Loucy (cell line): ENCODE data around the gene LCT.

Experiments used
- H2AFZ ChIP-seq: fragments of 200-600 bp; sonication (generic); 2 replicates; pipeline ENCODE4 v1.6.0; 2016; ENCODE audit warnings: antibody characterized with exemption, mild to moderate bottlenecking, low read length, moderate library complexity
- H3F3A ChIP-seq: fragments of 200-600 bp; 2 replicates; pipeline ENCODE4 v1.6.0; 2016; ENCODE audit warnings: antibody characterized with exemption, low read depth, mild to moderate bottlenecking
- H3K27me3 ChIP-seq: fragments of 200-600 bp; sonication (generic); 2 replicates; pipeline ENCODE4 v1.6.1; 2014; ENCODE audit warnings: low read length, mild to moderate bottlenecking; ENCODE audit not compliant: insufficient read depth, poor library complexity, severe bottlenecking
- H3K36me3 ChIP-seq: fragments of 200-600 bp; sonication (generic); 2 replicates; pipeline ENCODE4 v1.6.1; 2016; ENCODE audit warnings: low read length; ENCODE audit not compliant: insufficient read depth
- H3K4me1 ChIP-seq: fragments of 200-600 bp; sonication (generic); 2 replicates; pipeline ENCODE4 v1.5.1; 2014; ENCODE audit warnings: low read length, mild to moderate bottlenecking; ENCODE audit not compliant: insufficient read depth, poor library complexity, severe bottlenecking
- H3K4me2 ChIP-seq: fragments of 200-600 bp; sonication (generic); 2 replicates; pipeline ENCODE4 v1.6.0; 2014; ENCODE audit warnings: antibody characterized with exemption, low read length, low read depth, mild to moderate bottlenecking; ENCODE audit not compliant: poor library complexity, severe bottlenecking
- H3K4me3 ChIP-seq: fragments of 200-600 bp; sonication (generic); 2 replicates; pipeline ENCODE4 v1.5.1; 2014; ENCODE audit warnings: low read length, mild to moderate bottlenecking, mixed read lengths; ENCODE audit not compliant: poor library complexity, severe bottlenecking
- H3K79me2 ChIP-seq: fragments of 200-600 bp; sonication (generic); 2 replicates; pipeline ENCODE4 v1.6.1; 2014; ENCODE audit warnings: low read length; ENCODE audit not compliant: insufficient read depth
- H3K9ac ChIP-seq: fragments of 200-600 bp; sonication (generic); 2 replicates; pipeline ENCODE4 v1.6.0; 2014; ENCODE audit warnings: mild to moderate bottlenecking, low read depth, low read length, moderate library complexity; ENCODE audit not compliant: poor library complexity, severe bottlenecking
- H3K9me2 ChIP-seq: fragments of 200-600 bp; sonication (generic); replicated peaks from 2 replicates; pipeline ENCODE4 v1.6.1; 2016; ENCODE audit warnings: low read depth, low read length, mixed read lengths
- H3K9me3 ChIP-seq: fragments of 200-600 bp; sonication (generic); 2 replicates; pipeline ENCODE4 v1.6.1; 2014; ENCODE audit warnings: mild to moderate bottlenecking, antibody characterized with exemption, low read length, low read depth; ENCODE audit not compliant: insufficient read depth
- H4K20me1 ChIP-seq: fragments of 200-600 bp; sonication (generic); 2 replicates; pipeline ENCODE4 v1.6.0; 2014; ENCODE audit warnings: antibody characterized with exemption, low read length, mild to moderate bottlenecking; ENCODE audit not compliant: insufficient read depth, poor library complexity, severe bottlenecking
- EZH2phosphoT487 ChIP-seq: fragments of 200-600 bp; IDR thresholded peaks from 2 replicates; pipeline ENCODE4 v1.6.1; 2018; ENCODE audit warnings: antibody characterized with exemption, mild to moderate bottlenecking, moderate library complexity, borderline replicate concordance
- TF ChIP-seq, protein P1 (sequence below): fragments of 200-600 bp; sonication (generic); conservative IDR thresholded peaks from 2 replicates; pipeline ENCODE4 v1.5.1; 2014; ENCODE audit warnings: mild to moderate bottlenecking, antibody characterized with exemption, low read length

The LCT gene

GRCh38 chr2:135870571-135870970 is 33.6 kb upstream of the LCT start:
- Histone ChIP-seq H3K27me3 (no peaks in the 10 kb centered on the region), H3K4me1 (peaks cover 56% of the 10 kb centered on the region), H3K9me3 (no peaks in the 10 kb centered on the region), H2AFZ (no peak overlapping the region), H3K36me3 (peaks cover 60% of the 10 kb centered on the region), H4K20me1 (peaks cover 69% of the 10 kb centered on the region), H3K9ac (no peak overlapping the region), H3F3A (no peaks in the 10 kb centered on the region), H3K4me3 (no peak overlapping the region), H3K4me2 (peak overlapping the region; percentile 91), H3K9me2 (no peaks in the 10 kb centered on the region), H3K79me2 (peaks cover 99% of the 10 kb centered on the region)
- TF ChIP-seq EZH2phosphoT487 = no peak
- TF ChIP-seq, protein P1, sequence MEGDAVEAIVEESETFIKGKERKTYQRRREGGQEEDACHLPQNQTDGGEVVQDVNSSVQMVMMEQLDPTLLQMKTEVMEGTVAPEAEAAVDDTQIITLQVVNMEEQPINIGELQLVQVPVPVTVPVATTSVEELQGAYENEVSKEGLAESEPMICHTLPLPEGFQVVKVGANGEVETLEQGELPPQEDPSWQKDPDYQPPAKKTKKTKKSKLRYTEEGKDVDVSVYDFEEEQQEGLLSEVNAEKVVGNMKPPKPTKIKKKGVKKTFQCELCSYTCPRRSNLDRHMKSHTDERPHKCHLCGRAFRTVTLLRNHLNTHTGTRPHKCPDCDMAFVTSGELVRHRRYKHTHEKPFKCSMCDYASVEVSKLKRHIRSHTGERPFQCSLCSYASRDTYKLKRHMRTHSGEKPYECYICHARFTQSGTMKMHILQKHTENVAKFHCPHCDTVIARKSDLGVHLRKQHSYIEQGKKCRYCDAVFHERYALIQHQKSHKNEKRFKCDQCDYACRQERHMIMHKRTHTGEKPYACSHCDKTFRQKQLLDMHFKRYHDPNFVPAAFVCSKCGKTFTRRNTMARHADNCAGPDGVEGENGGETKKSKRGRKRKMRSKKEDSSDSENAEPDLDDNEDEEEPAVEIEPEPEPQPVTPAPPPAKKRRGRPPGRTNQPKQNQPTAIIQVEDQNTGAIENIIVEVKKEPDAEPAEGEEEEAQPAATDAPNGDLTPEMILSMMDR = no peak

DNA sequence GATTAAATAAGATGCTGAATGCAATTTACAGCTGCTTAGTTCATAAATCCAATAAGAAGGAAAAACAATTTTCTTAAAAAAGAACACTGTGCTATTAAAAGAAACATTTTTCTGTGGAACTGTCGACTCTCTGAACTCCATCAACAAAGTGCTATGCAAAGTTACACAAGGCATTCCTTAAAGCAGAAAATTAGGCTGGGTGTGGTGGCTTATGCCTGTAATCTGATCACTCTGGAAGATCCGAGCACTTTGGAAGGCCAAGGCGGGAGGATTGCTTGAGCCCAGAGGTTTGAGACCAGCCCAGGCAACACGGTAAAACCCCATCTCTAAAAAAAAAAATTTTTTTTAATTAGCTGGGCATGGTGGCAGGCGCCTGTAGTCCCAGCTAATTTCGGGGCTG is 26.2 kb upstream of the LCT start:
- no peaks in the 10 kb centered on the region for H3K9me2 ChIP-seq
- TF ChIP-seq EZH2phosphoT487 = no peak
- TF ChIP-seq, protein P1 = no peak
- no peak overlapping the region for H3K4me3 ChIP-seq
- peaks cover 23% of the 10 kb centered on the region for H3K4me1 ChIP-seq
- H3K9ac ChIP-seq = no peak overlapping the region
- H3K4me2 ChIP-seq = peak overlapping the region; percentile 13
- H3K36me3 ChIP-seq = peaks cover 85% of the 10 kb centered on the region
- no peaks in the 10 kb centered on the region for H3K9me3 ChIP-seq
- no peaks in the 10 kb centered on the region for H3F3A ChIP-seq
- H4K20me1 ChIP-seq = peaks cover 47% of the 10 kb centered on the region
- H3K27me3 ChIP-seq = no peaks in the 10 kb centered on the region
- no peak overlapping the region for H2AFZ ChIP-seq
- H3K79me2 ChIP-seq = peaks cover 56% of the 10 kb centered on the region

DNA sequence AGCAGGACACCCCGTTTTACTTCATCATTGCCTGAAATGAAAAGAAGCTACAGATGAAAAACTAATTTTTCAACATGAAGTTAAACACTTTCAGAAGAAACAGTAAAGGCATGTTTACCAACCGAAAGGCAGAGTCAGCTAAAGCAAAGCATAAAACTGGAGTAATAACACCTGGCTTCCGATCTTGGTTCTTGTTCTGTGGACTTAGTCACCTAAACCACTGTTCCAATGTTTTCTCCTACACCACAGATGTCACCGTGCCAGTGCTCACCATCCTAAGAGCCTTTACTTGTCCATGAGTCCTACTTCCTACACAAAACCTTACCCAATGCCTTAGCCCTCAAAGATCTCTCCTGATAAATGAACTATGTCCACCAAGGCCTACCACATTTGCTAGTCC is 25.7 kb upstream of the LCT start:
- peaks cover 45% of the 10 kb centered on the region for H4K20me1 ChIP-seq
- H3K36me3 ChIP-seq = peaks cover 86% of the 10 kb centered on the region
- H3F3A ChIP-seq = no peaks in the 10 kb centered on the region
- peak overlapping the region; percentile 13 for H3K4me2 ChIP-seq
- peaks cover 18% of the 10 kb centered on the region for H3K4me1 ChIP-seq
- H3K79me2 ChIP-seq = peaks cover 51% of the 10 kb centered on the region
- no peak overlapping the region for H3K9ac ChIP-seq
- TF ChIP-seq, protein P1 = no peak
- TF ChIP-seq EZH2phosphoT487 = no peak
- H3K9me3 ChIP-seq = no peaks in the 10 kb centered on the region
- no peak overlapping the region for H3K4me3 ChIP-seq
- H3K9me2 ChIP-seq = no peaks in the 10 kb centered on the region
- H3K27me3 ChIP-seq = no peaks in the 10 kb centered on the region
- no peak overlapping the region for H2AFZ ChIP-seq
